GM19238 (cell line): ENCODE measurements around the gene GALNT18.

ENCODE experiments used
- DNase-seq: peaks from one replicate; pipeline ENCODE4 v3.0.0; 2011; ENCODE audit warnings: low spot score; ENCODE audit not compliant: insufficient read length

Gene GALNT18

GRCh38 chr11:11413776-11414175 lies 208.0 kb downstream of the GALNT18 start:
- DNase-seq: no peak

GRCh38 chr11:11411401-11411985 lies 210.3 kb downstream of the GALNT18 start:
- no peak for DNase-seq

GRCh38 chr11:11409901-11410300 lies 211.9 kb downstream of the GALNT18 start:
- no peak for DNase-seq

- DNase-seq: no peak
Measured at GRCh38 chr11:11409224-11409623, 212.6 kb downstream of the GALNT18 start.

- DNase-seq: no peak
Measured at GRCh38 chr11:11408436-11409221, 213.2 kb downstream of the GALNT18 start.

GRCh38 chr11:11407763-11408084 lies 214.1 kb downstream of the GALNT18 start:
- no peak for DNase-seq

GRCh38 chr11:11407065-11407762 lies 214.6 kb downstream of the GALNT18 start:
- DNase-seq: no peak

- no peak for DNase-seq
Measured at GRCh38 chr11:11406652-11407051, 215.2 kb downstream of the GALNT18 start.

- no peak for DNase-seq
Measured at GRCh38 chr11:11403763-11404725, 217.8 kb downstream of the GALNT18 start.

GRCh38 chr11:11401960-11402535 lies 219.8 kb downstream of the GALNT18 start:
- DNase-seq: no peak

- DNase-seq: no peak
Measured at GRCh38 chr11:11400635-11401232, 221.1 kb downstream of the GALNT18 start.

GRCh38 chr11:11400121-11400520 lies 221.7 kb downstream of the GALNT18 start:
- DNase-seq: no peak

- DNase-seq: no peak
Measured at GRCh38 chr11:11397781-11398180, 224.0 kb downstream of the GALNT18 start.

GRCh38 chr11:11397036-11397415 lies 224.8 kb downstream of the GALNT18 start:
- no peak for DNase-seq

GRCh38 chr11:11396301-11397035 lies 225.3 kb downstream of the GALNT18 start:
- no peak for DNase-seq

- no peak for DNase-seq
Measured at GRCh38 chr11:11395126-11395525, 226.7 kb downstream of the GALNT18 start.

GRCh38 chr11:11394241-11394640 lies 227.6 kb downstream of the GALNT18 start:
- no peak for DNase-seq

GRCh38 chr11:11391796-11392463 lies 229.9 kb downstream of the GALNT18 start:
- no peak for DNase-seq

GRCh38 chr11:11391169-11391568 lies 230.6 kb downstream of the GALNT18 start:
- no peak for DNase-seq
